Tibial nerve (tissue), 4 donors: ENCODE measurements around the gene NUCB1.

Experiments used
- CTCF ChIP-seq, 5 experiments: fragments of 200-600 bp in 3 of 5; fragments of 450-650 bp in 2 of 5; sonication (generic) in 3 of 5; IDR thresholded peaks; one replicate each; pipeline ENCODE4 v1.5.1; 2016 to 2019; ENCODE audit warnings: antibody characterized with exemption in 5 of 5, mild to moderate bottlenecking in 3 of 5, moderate library complexity in 2 of 5
- EP300 ChIP-seq, 2 donors: sonication (generic); formaldehyde crosslinking; IDR thresholded peaks; one replicate each; pipeline ENCODE4 v1.6.1; 2017; ENCODE audit warnings: antibody characterized with exemption in 2 of 2, mild to moderate bottlenecking in 1 of 2
- POLR2A ChIP-seq, 2 donors: fragments of 450-650 bp; IDR thresholded peaks; one replicate each; pipeline ENCODE4 v1.6.1; 2017; ENCODE audit warnings: antibody characterized with exemption in 2 of 2, mild to moderate bottlenecking in 2 of 2, moderate library complexity in 2 of 2

GRCh38 chr19:48900477-48901406 is 630 bp downstream of the NUCB1 start:
- TF ChIP-seq POLR2A (IDR thresholded peaks at IDR 0.05): no peak
- no peak for TF ChIP-seq CTCF (IDR thresholded peaks at IDR 0.05)
- TF ChIP-seq EP300 (IDR thresholded peaks at IDR 0.05): no peak
